Measurements from ENCODE around the gene NCKAP5. TPM values are rescaled to one million over a fixed set of nuclear protein-coding genes. Genes with fewer than 3 reads are reported as not detected.
A peak's percentile ranks its signal among the peaks of the same experiment; 100 is the strongest.

NCKAP5 gene
- total and polyA plus RNA-seq, 2 of the 8 experiments (the other 6 are each of a cell fraction or from before 2014, with no cell fraction given) = 0.27 to 0.86 TPM

DNA sequence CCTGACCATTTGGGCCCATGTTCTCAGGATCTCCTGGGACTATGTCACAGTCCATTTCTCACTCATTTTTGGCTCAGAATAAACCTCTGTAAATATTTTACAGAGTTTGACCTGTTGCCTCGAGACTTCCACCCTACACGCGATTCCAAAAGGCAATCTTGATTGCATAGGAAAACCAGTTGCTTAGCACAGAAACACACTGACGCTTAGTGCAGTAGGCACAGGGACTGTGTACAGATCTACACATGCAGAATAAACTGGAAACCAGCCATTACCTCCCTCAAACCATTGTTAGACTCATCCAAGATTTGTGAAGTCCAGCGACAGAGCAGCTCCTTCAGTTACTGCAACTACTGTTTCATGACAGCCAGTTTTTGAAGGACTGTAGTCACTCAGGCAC lies 73.0 kb downstream of the NCKAP5 start:
- no peak overlapping the region for H3K4me2 ChIP-seq (ENCODE audit: insufficient read depth in 1 of 2, low read depth in 2 of 2, low read length in 2 of 2)
- TF ChIP-seq POLR2AphosphoS5 (IDR thresholded peaks at IDR 0.05; ENCODE audit: low read depth, low read length) = no peak
- TF ChIP-seq, protein P1, sequence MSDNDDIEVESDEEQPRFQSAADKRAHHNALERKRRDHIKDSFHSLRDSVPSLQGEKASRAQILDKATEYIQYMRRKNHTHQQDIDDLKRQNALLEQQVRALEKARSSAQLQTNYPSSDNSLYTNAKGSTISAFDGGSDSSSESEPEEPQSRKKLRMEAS (IDR thresholded peaks at IDR 0.05) = no peak
- no peak for TF ChIP-seq RNF2 (IDR thresholded peaks at IDR 0.05; ENCODE audit: borderline replicate concordance, low read depth, low read length, missing control alignments, poor library complexity, severe bottlenecking)
- no peak for TF ChIP-seq SRF (IDR thresholded peaks at IDR 0.05; ENCODE audit: low read depth, low read length)
- no peak for TF ChIP-seq KDM1A (IDR thresholded peaks at IDR 0.05; ENCODE audit: borderline replicate concordance, low read length)
- no peak for TF ChIP-seq TEAD4 (IDR thresholded peaks at IDR 0.05; ENCODE audit: low read depth, low read length)
- TF ChIP-seq JUND (IDR thresholded peaks at IDR 0.05; ENCODE audit: low read length) = no peak
- no peak for TF ChIP-seq EP300 (IDR thresholded peaks at IDR 0.05; ENCODE audit: borderline replicate concordance in 1 of 2, low read depth in 2 of 2, low read length in 2 of 2)
- TF ChIP-seq RFX5 (IDR thresholded peaks at IDR 0.05; ENCODE audit: borderline replicate concordance, low read depth, low read length) = no peak
- TF ChIP-seq CBX5 (IDR thresholded peaks at IDR 0.05; ENCODE audit: low read depth, low read length) = no peak
- no peak for TF ChIP-seq SP2 (IDR thresholded peaks at IDR 0.05; ENCODE audit: low read length)
- TF ChIP-seq, protein P2, sequence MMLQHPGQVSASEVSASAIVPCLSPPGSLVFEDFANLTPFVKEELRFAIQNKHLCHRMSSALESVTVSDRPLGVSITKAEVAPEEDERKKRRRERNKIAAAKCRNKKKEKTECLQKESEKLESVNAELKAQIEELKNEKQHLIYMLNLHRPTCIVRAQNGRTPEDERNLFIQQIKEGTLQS (IDR thresholded peaks at IDR 0.05; ENCODE audit: insufficient read depth, low read depth, low read length) = no peak
- no peak for TF ChIP-seq GABPA (IDR thresholded peaks at IDR 0.05; ENCODE audit: borderline replicate concordance, insufficient read depth, low read length)

More for the DNA sequence above, 73.0 kb downstream of the NCKAP5 start:
- Histone ChIP-seq H3K4me3 (ENCODE audit: extremely low read depth in 1 of 4, insufficient read depth in 2 of 4, low read depth in 3 of 4, low read length in 4 of 4) (no peak overlapping the region), H3K79me1 (ENCODE audit: low read depth, low read length) (no peaks in the 10 kb centered on the region), H2AK5ac (ENCODE audit: low read depth, low read length) (no peak overlapping the region), H3K23me2 (ENCODE audit: low read depth, low read length) (no peaks in the 10 kb centered on the region), H3K4me1 (replicated peaks in 1 of 4; ENCODE audit: control insufficient read depth in 3 of 4, insufficient read depth in 4 of 4, low read length in 3 of 4) (peaks cover 0 to 9% (median 0%) of the 10 kb centered on the region in 4 experiments; a peak in 3 of 7 replicates), H3K36me3 (ENCODE audit: control insufficient read depth in 2 of 4, insufficient read depth in 4 of 4, low read length in 3 of 4) (no peaks in the 10 kb centered on the region), H2AFZ (ENCODE audit: low read length) (peak overlapping the region; percentile 45; the same call in 1 of the 2 replicates), H2BK15ac (ENCODE audit: low read length) (no peak overlapping the region), H4K5ac (ENCODE audit: insufficient read length, low read depth, low read length) (no peak overlapping the region), H2BK5ac (ENCODE audit: low read depth, low read length) (no peak overlapping the region), H4K91ac (replicated peaks; ENCODE audit: insufficient read length, low read length) (no peak overlapping the region), H4K20me1 (replicated peaks in 1 of 2; ENCODE audit: control insufficient read depth in 1 of 2, insufficient read depth in 2 of 2, low read length in 2 of 2) (no peaks in the 10 kb centered on the region), H4K8ac (ENCODE audit: extremely low read depth, insufficient read depth, low read length) (no peak overlapping the region), H2BK20ac (ENCODE audit: low read length) (no peak overlapping the region), H3K27me3 (replicated peaks in 1 of 4; ENCODE audit: control insufficient read depth in 3 of 4, extremely low read depth in 1 of 4, insufficient read depth in 3 of 4, low read length in 3 of 4) (no peaks in the 10 kb centered on the region), H3K4ac (replicated peaks; ENCODE audit: insufficient read length, low read depth, low read length) (no peak overlapping the region), H3K23ac (ENCODE audit: insufficient read length) (no peak overlapping the region), H2BK12ac (ENCODE audit: low read depth, low read length) (no peak overlapping the region), H3K56ac (replicated peaks; ENCODE audit: insufficient read length, low read depth, low read length) (no peak overlapping the region), H3K27ac (ENCODE audit: low read depth, low read length) (no peak overlapping the region), H3K18ac (ENCODE audit: extremely low read depth, low read length) (no peak overlapping the region), H3K9ac (replicated peaks in 1 of 4; ENCODE audit: extremely low read depth in 1 of 4, low read depth in 3 of 4, low read length in 3 of 4) (no peak overlapping the region), H3K14ac (ENCODE audit: insufficient read length) (no peak overlapping the region), H3K79me2 (ENCODE audit: control insufficient read depth in 1 of 2, insufficient read depth in 2 of 2, low read length in 2 of 2) (no peaks in the 10 kb centered on the region), H2BK120ac (replicated peaks; ENCODE audit: low read depth, low read length) (no peak overlapping the region), H3K9me3 (ENCODE audit: insufficient read depth in 2 of 2, low read depth in 1 of 2, low read length in 1 of 2) (no peaks in the 10 kb centered on the region)
- 78% methylated on average over 5 of the region's 5 CpGs; no CpG with 5 or more reads in 1 of the 2 experiments for WGBS, 2 experiments (ENCODE audit: extremely low coverage in 1 of 2, insufficient coverage in 1 of 2, insufficient read length in 1 of 2, insufficient replicate concordance in 2 of 2, low coverage in 1 of 2, low lambda C conversion rate in 2 of 2, missing lambda C conversion rate in 1 of 2)
- POLR2A ChIA-PET (ENCODE audit: partially characterized antibody) = no interaction called here
- FAIRE-seq (no peak), DNase-seq (ENCODE audit: low read depth in 1 of 2, low spot score in 2 of 2) (no peak)
- CTCF ChIA-PET (ENCODE audit: partially characterized antibody) = interaction anchor here (0.6 to 1.1 kb wide), 2 partner anchors 25 to 331 kb away, joined by 3 read pairs; no protein-coding TSS in a partner anchor
